SK-N-SH (cell line): ENCODE measurements around the gene STAT6. TPM values are rescaled to one million over a fixed set of nuclear protein-coding genes. Genes with fewer than 3 reads are reported as not detected.

Experiments
- CTCF ChIA-PET: fragments of 300-600, 350-600 bp; formaldehyde crosslinking; extraction: SDS; loops from one replicate; lab custom pipeline; 2021; lab: Yijun Ruan, JAX
- POLR2A ChIA-PET: fragments of 350-600 bp; sonication (Branson Sonifier 250); formaldehyde crosslinking; extraction: SDS; loops from one replicate; lab custom pipeline; 2020; ENCODE audit warnings: antibody characterized with exemption, inconsistent platforms; lab: Yijun Ruan, JAX
- DNase-seq: peaks from one replicate; pipeline ENCODE4 v3.0.0; 2012
- H2AFZ ChIP-seq: fragments of 200-600 bp; sonication (generic); 2 replicates; pipeline ENCODE4 v1.8.1; 2016; ENCODE audit warnings: antibody characterized with exemption, mild to moderate bottlenecking, low read depth
- H3F3A ChIP-seq: fragments of 200-600 bp; sonication (generic); replicated peaks from 2 replicates; pipeline ENCODE3; 2016; ENCODE audit warnings: antibody characterized with exemption, mild to moderate bottlenecking; ENCODE audit not compliant: insufficient read depth
- H3K27ac ChIP-seq, 2 experiments: fragments of 200-500 bp in 1 of 2; fragments of 200-600 bp in 1 of 2; sonication (Bioruptor generic) in 1 of 2; sonication (generic), shearing (Covaris generic) in 1 of 2; 2 replicates each; pipeline versions ENCODE4 v1.5.1 to v1.6.1; 2014 to 2016; ENCODE audit warnings: low read depth in 2 of 2, inconsistent platforms in 1 of 2, low read length in 1 of 2, mild to moderate bottlenecking in 1 of 2, mixed read lengths in 1 of 2
- H3K27me3 ChIP-seq: fragments of 200-600 bp; sonication (generic), shearing (Covaris generic); 2 replicates; pipeline ENCODE4 v1.6.1; 2016; ENCODE audit warnings: mixed run types; ENCODE audit not compliant: insufficient read depth
- H3K36me3 ChIP-seq, 2 experiments: fragments of 200-500 bp in 1 of 2; fragments of 200-600 bp in 1 of 2; sonication (Bioruptor generic) in 1 of 2; sonication (generic) in 1 of 2; replicated peaks in 1 of 2; 2 replicates each; pipeline versions ENCODE3 to v1.5.1; 2014 to 2016; ENCODE audit warnings: low read length in 1 of 2, mild to moderate bottlenecking in 1 of 2; ENCODE audit not compliant: insufficient read depth in 2 of 2, control insufficient read depth in 1 of 2
- H3K4me1 ChIP-seq, 2 experiments: fragments of 200-500 bp in 1 of 2; fragments of 200-600 bp in 1 of 2; sonication (Bioruptor generic) in 1 of 2; sonication (generic), shearing (Covaris generic) in 1 of 2; 2 replicates each; pipeline versions ENCODE4 v1.5.1 to v1.6.1; 2014 to 2016; ENCODE audit warnings: low read depth in 1 of 2, low read length in 1 of 2, mixed run types in 1 of 2; ENCODE audit not compliant: insufficient read depth in 2 of 2, control insufficient read depth in 1 of 2
- H3K4me2 ChIP-seq: fragments of 200-600 bp; sonication (generic), shearing (Covaris generic); 2 replicates; pipeline ENCODE4 v1.6.1; 2017; ENCODE audit warnings: mixed run types
- H3K4me3 ChIP-seq, 2 experiments: fragments of 200-500 bp in 1 of 2; fragments of 200-600 bp in 1 of 2; sonication (Bioruptor generic) in 1 of 2; sonication (generic), shearing (Covaris generic) in 1 of 2; 2 replicates each; pipeline versions ENCODE4 v1.5.1 to v1.8.1; 2014 to 2016; ENCODE audit warnings: low read depth in 2 of 2, inconsistent platforms in 1 of 2, low read length in 1 of 2, mild to moderate bottlenecking in 1 of 2, mixed read lengths in 1 of 2, moderate library complexity in 1 of 2
- H3K79me2 ChIP-seq: fragments of 200-600 bp; sonication (generic); 2 replicates; pipeline ENCODE4 v1.8.1; 2017; ENCODE audit warnings: mild to moderate bottlenecking; ENCODE audit not compliant: insufficient read depth
- H3K9ac ChIP-seq: fragments of 200-600 bp; sonication (generic); 2 replicates; pipeline ENCODE4 v1.6.1; 2017; ENCODE audit warnings: mixed run types
- H3K9me2 ChIP-seq: fragments of 200-600 bp; sonication (generic); 2 replicates; pipeline ENCODE4 v1.6.1; 2017; ENCODE audit warnings: mixed run types
- H3K9me3 ChIP-seq: fragments of 200-600 bp; sonication (generic); 2 replicates; pipeline ENCODE4 v1.6.1; 2017; ENCODE audit warnings: mixed run types, mild to moderate bottlenecking, moderate library complexity
- H4K20me1 ChIP-seq: fragments of 200-600 bp; sonication (generic); 2 replicates; pipeline ENCODE4 v1.6.1; 2017; ENCODE audit warnings: mild to moderate bottlenecking, mixed run types; ENCODE audit not compliant: insufficient read depth
- FOXJ3 ChIP-seq: sonication (generic); formaldehyde crosslinking; IDR thresholded peaks from 2 replicates; pipeline ENCODE4 v1.5.1; 2020; ENCODE audit warnings: mild to moderate bottlenecking, missing genetic modification reagents
- FOXM1 ChIP-seq: IDR thresholded peaks from 2 replicates; pipeline ENCODE4 v1.4.0; 2012; ENCODE audit warnings: low read depth, mild to moderate bottlenecking
- GATA2 ChIP-seq: sonication (generic); formaldehyde crosslinking; IDR thresholded peaks from 2 replicates; pipeline ENCODE4 v1.5.0; 2020; ENCODE audit warnings: mild to moderate bottlenecking, missing genetic modification reagents
- JUND ChIP-seq: IDR thresholded peaks from 2 replicates; pipeline ENCODE4 v1.4.0; 2012
- NFIC ChIP-seq: IDR thresholded peaks from 2 replicates; pipeline ENCODE4 v1.4.0; 2012; ENCODE audit warnings: borderline replicate concordance
- NRF1 ChIP-seq: IDR thresholded peaks from 2 replicates; pipeline ENCODE4 v1.6.1; 2012; ENCODE audit warnings: low read depth, mild to moderate bottlenecking, low read length
- RFX5 ChIP-seq: IDR thresholded peaks from 2 replicates; pipeline ENCODE4 v1.6.1; 2012; ENCODE audit warnings: mild to moderate bottlenecking, improper control_type of control experiment, low read length
- TCF12 ChIP-seq: IDR thresholded peaks from 2 replicates; pipeline ENCODE4 v1.4.0; 2012
- TEAD4 ChIP-seq: IDR thresholded peaks from 2 replicates; pipeline ENCODE4 v1.4.0; 2012; ENCODE audit warnings: mild to moderate bottlenecking, borderline replicate concordance; ENCODE audit not compliant: insufficient read depth
- WGBS: methylation state at CpG from one replicate; pipeline ENCODE4 v1.1.6; 2017; ENCODE audit warnings: low lambda C conversion rate; 5-methylcytosine and 5-hydroxymethylcytosine counted together
- polyA plus RNA-seq, 3 experiments: library from polyadenylated mRNA; depleted of rRNA; stranded (reverse); fragments of >200 nt; gene quantifications; 2 replicates each; pipeline ENCODE4 v1.2.3, GENCODE V29; 2012
- TF ChIP-seq, protein P1 (sequence below): IDR thresholded peaks from 2 replicates; pipeline ENCODE4 v1.4.0; 2012; ENCODE audit warnings: low read depth
- TF ChIP-seq, protein P2 (sequence below): fragments of 150-350 bp; IDR thresholded peaks from 2 replicates; pipeline ENCODE4 v1.6.1; 2017; ENCODE audit warnings: antibody characterized with exemption, low read length, low read depth, borderline replicate concordance

STAT6 gene
- polyA plus RNA-seq, 1 of the 3 experiments (the other 2 are of a cell fraction), result 0.15 TPM

GRCh38 chr12:57160741-57161140, 49.6 kb upstream of the STAT6 start (continued):
- TF ChIP-seq FOXJ3 (CRISPR knock-in tag) (no peak), NRF1 (no peak), TEAD4 (no peak)

DNA sequence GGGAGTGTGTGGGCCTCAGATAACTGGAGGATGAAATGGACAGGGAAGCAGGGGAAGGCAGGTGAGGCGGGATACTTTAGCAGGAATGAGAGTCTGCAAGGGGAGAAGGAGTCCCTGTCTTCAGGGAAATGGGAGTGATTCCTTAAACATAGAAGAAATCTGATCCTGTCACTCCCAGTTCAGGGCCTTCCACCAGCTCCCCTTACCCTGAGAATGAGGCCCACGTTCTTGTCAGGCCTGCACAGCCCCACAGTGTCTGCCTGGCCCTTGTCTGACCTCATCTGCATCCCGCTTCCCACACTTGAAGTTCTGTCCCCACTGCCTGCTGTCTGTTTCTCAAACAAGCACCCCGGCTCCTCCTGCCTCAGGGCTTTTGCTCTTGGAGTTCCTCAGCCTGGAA, 48.9 kb upstream of the STAT6 start:
- Histone ChIP-seq H3K36me3 (peaks cover 48 to 76% of the 10 kb centered on the region in 2 experiments), H2AFZ (no peak overlapping the region), H3K9me2 (no peaks in the 10 kb centered on the region), H3K4me1 (peaks cover 0 to 19% of the 10 kb centered on the region in 2 experiments; a peak in 1 of 4 replicates), H3K27me3 (no peaks in the 10 kb centered on the region), H3K9ac (no peak overlapping the region), H3K79me2 (0 out of 2 replicates have a peak, but pooled peaks cover 2% of the 10 kb centered on the region), H3K4me2 (no peak overlapping the region), H4K20me1 (no peaks in the 10 kb centered on the region), H3K27ac (no peak overlapping the region; a peak in 1 of 4 replicates), H3K9me3 (no peaks in the 10 kb centered on the region), H3K4me3 (no peak overlapping the region), H3F3A (no peaks in the 10 kb centered on the region)
- WGBS, result 95% methylated on average over 4 of the region's 4 CpGs
- ChIA-PET CTCF (interaction anchor here (0.9 to 33.3 kb wide), 7 partner anchors 12 to 91 kb away, joined by 3 to 616 read pairs (median 6); partner anchors contain the start of gene LRP1), POLR2A (interaction anchor here (1.6 kb wide), 1 partner anchor 32 kb away, joined by 4 read pairs; the partner anchor contains the start of gene LRP1)
- no peak for TF ChIP-seq TCF12
- no peak for TF ChIP-seq NFIC
- TF ChIP-seq RFX5, result no peak
- TF ChIP-seq, protein P1, sequence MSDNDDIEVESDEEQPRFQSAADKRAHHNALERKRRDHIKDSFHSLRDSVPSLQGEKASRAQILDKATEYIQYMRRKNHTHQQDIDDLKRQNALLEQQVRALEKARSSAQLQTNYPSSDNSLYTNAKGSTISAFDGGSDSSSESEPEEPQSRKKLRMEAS, result no peak
- TF ChIP-seq FOXM1, result no peak
- TF ChIP-seq JUND, result no peak
- TF ChIP-seq, protein P2, sequence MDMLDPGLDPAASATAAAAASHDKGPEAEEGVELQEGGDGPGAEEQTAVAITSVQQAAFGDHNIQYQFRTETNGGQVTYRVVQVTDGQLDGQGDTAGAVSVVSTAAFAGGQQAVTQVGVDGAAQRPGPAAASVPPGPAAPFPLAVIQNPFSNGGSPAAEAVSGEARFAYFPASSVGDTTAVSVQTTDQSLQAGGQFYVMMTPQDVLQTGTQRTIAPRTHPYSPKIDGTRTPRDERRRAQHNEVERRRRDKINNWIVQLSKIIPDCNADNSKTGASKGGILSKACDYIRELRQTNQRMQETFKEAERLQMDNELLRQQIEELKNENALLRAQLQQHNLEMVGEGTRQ, result no peak
- DNase-seq, result no peak

- Histone ChIP-seq H3K36me3 (peaks cover 47 to 80% of the 10 kb centered on the region in 2 experiments), H3K27me3 (no peaks in the 10 kb centered on the region), H2AFZ (no peak overlapping the region), H3K4me1 (peaks cover 0 to 27% of the 10 kb centered on the region in 2 experiments; a peak in 1 of 4 replicates), H4K20me1 (no peaks in the 10 kb centered on the region), H3F3A (no peaks in the 10 kb centered on the region), H3K9me2 (no peaks in the 10 kb centered on the region), H3K4me3 (no peak overlapping the region), H3K4me2 (no peak overlapping the region), H3K9ac (no peak overlapping the region), H3K9me3 (no peaks in the 10 kb centered on the region), H3K79me2 (0 out of 2 replicates have a peak, but pooled peaks cover 2% of the 10 kb centered on the region), H3K27ac (peak overlapping the region in 1 of 2 experiments; percentile 62; a peak in 2 of 4 replicates)
- POLR2A ChIA-PET, result interaction anchor here (1.6 kb wide), 1 partner anchor 31 kb away, joined by 4 read pairs; the partner anchor contains the start of gene LRP1
- DNase-seq, result no peak
- CTCF ChIA-PET, result interaction anchor here (0.9 to 33.3 kb wide), 7 partner anchors 21 to 90 kb away, joined by 3 to 616 read pairs (median 6); partner anchors contain the start of gene LRP1
- 96% methylated on average over 4 of the region's 4 CpGs for WGBS
- no peak for TF ChIP-seq TEAD4
- TF ChIP-seq GATA2 (CRISPR knock-in tag), result no peak
Measured at GRCh38 chr12:57159311-57159710, 48.1 kb upstream of the STAT6 start.
